VCaP (cell line): ENCODE measurements around the gene CLRN3.

Experiments used
- H3K27ac ChIP-seq: fragments of 450-650 bp; 2 replicates; pipeline ENCODE4 v1.5.1; 2017
- TF ChIP-seq, protein P1 (sequence below): fragments of 450-650 bp; conservative IDR thresholded peaks from 2 replicates; pipeline ENCODE4 v1.5.1; 2017; ENCODE audit warnings: mild to moderate bottlenecking, moderate library complexity

The CLRN3 gene

DNA sequence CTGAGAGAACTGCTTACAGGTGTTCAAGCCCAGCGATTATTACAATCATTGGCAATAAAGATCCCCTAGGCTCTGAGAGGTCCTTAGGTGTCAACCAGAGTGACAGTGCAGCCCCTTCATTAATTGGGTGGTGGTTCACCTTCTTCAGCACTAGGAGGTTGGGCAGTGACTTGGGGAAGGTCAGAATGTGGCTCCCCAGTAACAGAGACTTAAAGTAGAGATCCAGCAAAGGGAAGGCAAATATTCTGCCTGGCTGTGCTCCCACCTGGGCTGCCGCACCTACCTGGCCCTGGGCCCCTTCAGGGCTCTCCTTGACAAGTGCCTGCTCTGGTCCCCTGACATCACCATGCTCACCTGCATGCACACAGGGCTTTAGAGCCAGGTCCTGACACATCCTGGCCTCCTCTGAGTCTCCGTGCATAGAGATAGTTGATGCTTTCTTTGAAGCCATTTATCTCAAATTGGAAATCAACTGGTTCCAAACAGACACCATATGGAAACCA, 1.9 kb downstream of the CLRN3 start:
- TF ChIP-seq, protein P1, sequence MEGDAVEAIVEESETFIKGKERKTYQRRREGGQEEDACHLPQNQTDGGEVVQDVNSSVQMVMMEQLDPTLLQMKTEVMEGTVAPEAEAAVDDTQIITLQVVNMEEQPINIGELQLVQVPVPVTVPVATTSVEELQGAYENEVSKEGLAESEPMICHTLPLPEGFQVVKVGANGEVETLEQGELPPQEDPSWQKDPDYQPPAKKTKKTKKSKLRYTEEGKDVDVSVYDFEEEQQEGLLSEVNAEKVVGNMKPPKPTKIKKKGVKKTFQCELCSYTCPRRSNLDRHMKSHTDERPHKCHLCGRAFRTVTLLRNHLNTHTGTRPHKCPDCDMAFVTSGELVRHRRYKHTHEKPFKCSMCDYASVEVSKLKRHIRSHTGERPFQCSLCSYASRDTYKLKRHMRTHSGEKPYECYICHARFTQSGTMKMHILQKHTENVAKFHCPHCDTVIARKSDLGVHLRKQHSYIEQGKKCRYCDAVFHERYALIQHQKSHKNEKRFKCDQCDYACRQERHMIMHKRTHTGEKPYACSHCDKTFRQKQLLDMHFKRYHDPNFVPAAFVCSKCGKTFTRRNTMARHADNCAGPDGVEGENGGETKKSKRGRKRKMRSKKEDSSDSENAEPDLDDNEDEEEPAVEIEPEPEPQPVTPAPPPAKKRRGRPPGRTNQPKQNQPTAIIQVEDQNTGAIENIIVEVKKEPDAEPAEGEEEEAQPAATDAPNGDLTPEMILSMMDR: no peak

GRCh38 chr10:127890216-127890615, 2.5 kb downstream of the CLRN3 start:
- TF ChIP-seq, protein P1: no peak
- H3K27ac ChIP-seq: no peak overlapping the region

More for the DNA sequence above, 1.9 kb downstream of the CLRN3 start:
- H3K27ac ChIP-seq: no peak overlapping the region

- TF ChIP-seq, protein P1: no peak
- H3K27ac ChIP-seq: no peak overlapping the region
These were observed 3.0 kb downstream of the CLRN3 start for GRCh38 chr10:127889605-127890195.

GRCh38 chr10:127888521-127889312, 4.0 kb downstream of the CLRN3 start:
- no peak overlapping the region for H3K27ac ChIP-seq
- TF ChIP-seq, protein P1: no peak

DNA sequence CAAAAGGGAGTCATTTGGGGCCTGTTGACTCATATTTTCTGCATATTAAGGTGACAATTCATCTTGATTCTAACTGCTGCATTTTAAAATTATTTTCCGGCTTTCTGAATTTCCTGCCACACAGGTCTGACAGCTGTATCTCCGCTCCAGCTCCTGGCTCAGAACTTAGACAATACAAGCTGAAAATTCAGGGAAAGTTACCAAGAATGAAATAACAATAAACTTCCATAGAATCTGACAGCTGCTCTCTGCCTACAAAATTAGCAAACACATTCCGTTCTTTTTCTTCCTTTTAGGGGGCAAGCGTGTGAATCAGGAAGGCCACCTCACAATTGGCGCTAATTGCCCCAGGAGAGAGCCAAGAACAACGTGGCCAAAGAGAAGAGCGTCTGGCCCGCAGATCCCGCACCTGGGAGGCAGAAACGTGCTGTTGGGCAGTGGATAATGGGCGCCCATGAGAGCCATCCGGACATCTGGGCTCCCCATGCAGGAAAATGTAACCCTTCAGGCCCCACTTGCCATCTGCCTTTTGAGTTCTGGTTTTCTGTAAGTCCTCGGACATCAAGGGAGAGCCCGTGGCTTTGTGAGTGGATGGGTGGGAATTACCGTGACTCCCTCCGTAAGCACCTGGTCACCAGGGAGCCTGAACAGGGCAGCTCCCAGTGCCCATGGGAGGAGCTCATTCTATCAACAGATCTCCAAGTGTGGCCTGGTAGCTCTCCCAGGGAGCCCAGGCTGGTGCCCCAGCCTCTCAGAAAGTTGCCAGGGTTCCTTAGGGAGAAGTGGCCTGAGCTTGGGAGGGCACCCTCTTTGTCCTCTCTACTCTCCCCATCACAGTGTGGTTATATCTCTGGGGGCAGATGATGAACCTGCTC, 5.0 kb downstream of the CLRN3 start:
- TF ChIP-seq, protein P1: no peak

GRCh38 chr10:127886371-127887051, 6.2 kb downstream of the CLRN3 start:
- TF ChIP-seq, protein P1: no peak

More for the DNA sequence above, 5.0 kb downstream of the CLRN3 start:
- no peak overlapping the region for H3K27ac ChIP-seq

More at GRCh38 chr10:127886371-127887051, 6.2 kb downstream of the CLRN3 start:
- no peak overlapping the region for H3K27ac ChIP-seq
